Measurements from ENCODE around the gene SEC14L5. TPM values are rescaled to one million over a fixed set of nuclear protein-coding genes. Genes with fewer than 3 reads are reported as not detected.

Gene SEC14L5
- total and polyA plus RNA-seq, 8 donors = 0.17 to 0.76 (median 0.39) TPM

DNA sequence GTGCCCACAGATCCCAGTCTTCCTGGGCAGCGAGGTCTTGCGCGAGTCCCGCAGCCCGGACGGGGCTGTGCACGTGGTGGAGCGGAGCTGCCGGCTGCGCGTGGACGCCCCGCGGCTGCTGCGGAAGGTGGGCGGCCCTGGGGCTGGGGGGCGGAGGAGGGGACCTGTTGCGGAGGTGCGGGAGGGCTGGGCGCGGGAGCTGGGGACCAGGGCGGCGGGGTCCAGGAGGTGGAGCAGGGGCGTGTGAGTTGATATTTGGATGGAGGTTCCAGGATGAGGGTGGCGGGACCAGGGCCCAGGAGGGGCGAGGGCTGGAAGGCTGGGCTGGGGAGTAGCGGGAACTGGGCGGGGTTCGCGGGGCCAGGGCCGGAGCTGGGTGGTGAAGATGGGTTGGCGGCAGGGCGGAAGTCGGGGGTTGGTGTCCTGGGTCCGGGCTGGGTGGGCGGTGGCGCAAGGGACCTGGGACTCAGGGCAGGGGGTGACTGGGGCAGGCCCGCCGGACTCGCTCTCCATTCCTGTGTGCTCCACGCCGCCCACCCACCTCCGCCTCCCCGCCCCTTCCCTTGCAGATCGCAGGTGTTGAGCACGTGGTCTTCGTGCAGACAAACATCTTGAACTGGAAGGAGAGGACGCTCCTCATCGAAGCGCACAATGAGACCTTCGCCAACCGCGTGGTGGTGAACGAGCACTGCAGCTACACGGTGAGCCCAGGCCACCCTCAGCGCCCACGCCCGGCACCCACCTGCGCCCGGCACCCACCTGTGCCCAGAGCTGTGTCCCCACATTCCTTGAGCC lies 29.6 kb downstream of the SEC14L5 start:
- Histone ChIP-seq H3K9me3 (no peaks in the 10 kb centered on the region), H3K36me3 (no peaks in the 10 kb centered on the region), H3K27ac (no peak overlapping the region), H3K4me3 (no peak overlapping the region), H3K4me1 (no peaks in the 10 kb centered on the region), H3K27me3 (peaks cover 30 to 71% of the 10 kb centered on the region in 2 donors)
- no peak for ATAC-seq
- intact Hi-C loops (cut with DNase I) = no loop called here
- TF ChIP-seq, protein P1, sequence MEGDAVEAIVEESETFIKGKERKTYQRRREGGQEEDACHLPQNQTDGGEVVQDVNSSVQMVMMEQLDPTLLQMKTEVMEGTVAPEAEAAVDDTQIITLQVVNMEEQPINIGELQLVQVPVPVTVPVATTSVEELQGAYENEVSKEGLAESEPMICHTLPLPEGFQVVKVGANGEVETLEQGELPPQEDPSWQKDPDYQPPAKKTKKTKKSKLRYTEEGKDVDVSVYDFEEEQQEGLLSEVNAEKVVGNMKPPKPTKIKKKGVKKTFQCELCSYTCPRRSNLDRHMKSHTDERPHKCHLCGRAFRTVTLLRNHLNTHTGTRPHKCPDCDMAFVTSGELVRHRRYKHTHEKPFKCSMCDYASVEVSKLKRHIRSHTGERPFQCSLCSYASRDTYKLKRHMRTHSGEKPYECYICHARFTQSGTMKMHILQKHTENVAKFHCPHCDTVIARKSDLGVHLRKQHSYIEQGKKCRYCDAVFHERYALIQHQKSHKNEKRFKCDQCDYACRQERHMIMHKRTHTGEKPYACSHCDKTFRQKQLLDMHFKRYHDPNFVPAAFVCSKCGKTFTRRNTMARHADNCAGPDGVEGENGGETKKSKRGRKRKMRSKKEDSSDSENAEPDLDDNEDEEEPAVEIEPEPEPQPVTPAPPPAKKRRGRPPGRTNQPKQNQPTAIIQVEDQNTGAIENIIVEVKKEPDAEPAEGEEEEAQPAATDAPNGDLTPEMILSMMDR (IDR thresholded peaks at IDR 0.05) = no peak
- no peak for DNase-seq

DNA sequence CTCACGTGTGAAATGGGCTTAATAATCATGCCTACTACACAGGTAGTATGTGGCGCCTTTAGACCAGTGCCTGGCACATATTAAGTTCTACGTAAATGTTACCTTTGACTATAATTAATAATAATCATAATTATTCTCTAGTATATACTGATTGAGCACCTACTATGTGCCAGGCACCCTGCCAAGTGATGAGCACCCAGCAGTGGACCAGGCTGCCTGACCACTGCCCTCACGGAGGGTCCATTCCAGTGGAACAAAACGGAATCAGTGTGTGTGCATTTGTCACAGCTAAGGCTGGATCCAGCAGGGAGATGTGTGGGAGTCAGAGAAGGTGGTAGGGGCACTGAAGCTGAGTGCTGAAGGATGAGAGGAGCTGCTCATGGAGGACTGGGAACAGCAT lies 30.5 kb downstream of the SEC14L5 start:
- ATAC-seq (no peak), DNase-seq (no peak)
- Histone ChIP-seq H3K9me3 (no peaks in the 10 kb centered on the region), H3K27me3 (peaks cover 30 to 69% of the 10 kb centered on the region in 2 donors), H3K27ac (no peak overlapping the region), H3K36me3 (no peaks in the 10 kb centered on the region), H3K4me3 (no peak overlapping the region), H3K4me1 (no peaks in the 10 kb centered on the region)
- intact Hi-C loops (cut with DNase I) = no loop called here
- TF ChIP-seq, protein P1 (IDR thresholded peaks at IDR 0.05) = no peak

DNA sequence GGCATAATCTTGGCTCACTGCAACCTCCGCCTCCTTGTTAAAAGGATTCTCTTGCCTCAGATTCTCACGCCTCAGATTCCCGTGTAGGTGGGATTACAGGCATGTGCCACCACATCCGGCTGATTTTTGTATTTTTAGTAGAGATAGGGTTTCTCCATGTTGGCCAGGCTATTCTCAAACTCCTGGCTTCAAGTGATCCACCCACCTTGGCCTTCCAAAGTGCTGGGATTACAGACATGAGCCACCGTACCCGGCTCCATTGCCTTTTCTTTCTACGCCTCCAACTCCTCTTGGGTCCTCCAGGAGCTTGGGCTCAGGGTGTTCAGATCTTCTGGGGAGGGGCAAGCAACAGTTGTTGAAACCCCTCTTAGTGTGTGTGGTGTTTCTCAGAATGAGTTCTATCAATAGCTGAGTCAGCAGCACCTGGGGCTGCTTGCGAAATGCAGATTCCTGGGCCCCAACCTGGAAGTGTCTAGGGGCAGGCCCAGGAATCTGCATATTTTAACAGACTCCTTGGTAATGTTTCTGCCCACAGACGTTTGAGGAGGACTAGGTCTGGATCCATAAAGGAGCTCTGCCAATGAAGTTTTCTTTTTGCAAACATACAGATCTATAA lies 31.4 kb downstream of the SEC14L5 start:
- no peak overlapping the region for H3K27ac ChIP-seq
- ATAC-seq (no peak), DNase-seq (no peak)
- H3K36me3 ChIP-seq = no peaks in the 10 kb centered on the region
- TF ChIP-seq, protein P1 (IDR thresholded peaks at IDR 0.05) = no peak
- intact Hi-C loops (cut with DNase I) = no loop called here
- H3K27me3 ChIP-seq = peaks cover 30 to 65% of the 10 kb centered on the region in 2 donors
- H3K4me1 ChIP-seq = no peaks in the 10 kb centered on the region
- no peak overlapping the region for H3K4me3 ChIP-seq
- no peaks in the 10 kb centered on the region for H3K9me3 ChIP-seq

DNA sequence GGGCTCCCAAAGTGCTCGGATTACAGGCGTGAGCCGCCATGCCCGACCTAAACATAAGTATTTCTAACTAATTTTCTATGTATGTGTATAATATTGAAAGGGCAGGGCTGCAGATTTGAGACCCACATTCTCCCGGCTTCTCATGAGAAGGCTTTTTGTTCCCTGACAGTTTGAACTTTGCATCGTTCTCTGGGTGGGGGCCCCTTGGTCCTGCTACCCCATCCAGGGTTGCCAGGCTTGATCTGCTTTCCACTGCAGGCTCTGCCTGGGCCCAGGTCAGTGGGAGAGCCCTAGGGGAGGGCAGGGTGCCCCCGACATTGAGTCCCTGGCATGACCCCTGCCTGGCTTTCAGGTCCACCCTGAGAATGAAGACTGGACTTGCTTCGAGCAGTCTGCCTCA lies 32.3 kb downstream of the SEC14L5 start:
- no peaks in the 10 kb centered on the region for H3K36me3 ChIP-seq
- no peak overlapping the region for H3K4me3 ChIP-seq
- H3K4me1 ChIP-seq = no peaks in the 10 kb centered on the region
- TF ChIP-seq, protein P1 (IDR thresholded peaks at IDR 0.05) = no peak
- DNase-seq (no peak), ATAC-seq (no peak)
- no peaks in the 10 kb centered on the region for H3K9me3 ChIP-seq
- intact Hi-C loops (cut with DNase I) = no loop called here
- no peak overlapping the region for H3K27ac ChIP-seq
- peaks cover 30 to 65% of the 10 kb centered on the region in 2 donors for H3K27me3 ChIP-seq

DNA sequence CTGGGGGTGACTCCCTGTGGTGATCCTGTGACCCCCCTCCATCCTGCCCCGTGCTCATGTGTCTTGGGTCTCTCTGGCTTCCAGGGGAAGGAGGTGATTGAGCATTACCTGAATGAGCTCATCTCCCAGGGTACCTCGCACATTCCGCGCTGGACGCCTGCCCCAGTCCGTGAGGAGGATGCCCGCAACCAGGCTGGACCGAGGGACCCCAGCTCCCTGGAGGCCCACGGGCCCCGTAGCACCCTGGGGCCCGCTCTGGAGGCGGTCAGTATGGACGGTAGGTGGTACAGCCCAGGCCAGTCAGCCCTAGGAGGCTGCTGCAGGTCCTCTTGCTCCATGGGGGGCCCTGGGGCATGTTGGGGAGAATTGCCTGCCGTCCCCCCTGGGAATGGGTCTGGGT lies 33.6 kb downstream of the SEC14L5 start:
- peaks cover 26 to 53% of the 10 kb centered on the region in 2 donors for H3K27me3 ChIP-seq
- H3K27ac ChIP-seq = no peak overlapping the region

More for the DNA sequence above, 33.6 kb downstream of the SEC14L5 start:
- no peaks in the 10 kb centered on the region for H3K9me3 ChIP-seq
- no peak overlapping the region for H3K4me3 ChIP-seq
- DNase-seq (no peak), ATAC-seq (no peak)
- intact Hi-C loops (cut with DNase I) = no loop called here
- TF ChIP-seq, protein P1 (IDR thresholded peaks at IDR 0.05) = no peak
- H3K36me3 ChIP-seq = no peaks in the 10 kb centered on the region
- no peaks in the 10 kb centered on the region for H3K4me1 ChIP-seq
